ENCODE measurements around the gene CASK.

The CASK gene

GRCh38 chrX:41481264-41482109, 441.9 kb downstream of the CASK start:
- peak; percentile 29; the same call in 1 of the 2 replicates for TF ChIP-seq CTCF (IDR thresholded peaks at IDR 0.05; ENCODE audit: low read depth, low read length)
- no peak overlapping the region for H3K4me3 ChIP-seq (ENCODE audit: low read depth, low read length)

- TF ChIP-seq CTCF (IDR thresholded peaks at IDR 0.05; ENCODE audit: low read depth, low read length), result no peak
- H3K4me3 ChIP-seq (ENCODE audit: low read depth, low read length), result no peak overlapping the region
Observed at GRCh38 chrX:41480508-41481260, 442.7 kb downstream of the CASK start.

GRCh38 chrX:41478381-41478911, 444.9 kb downstream of the CASK start:
- TF ChIP-seq CTCF (IDR thresholded peaks at IDR 0.05; ENCODE audit: low read depth, low read length), result no peak
- no peak overlapping the region for H3K4me3 ChIP-seq (ENCODE audit: low read depth, low read length)

- no peak for TF ChIP-seq CTCF (IDR thresholded peaks at IDR 0.05; ENCODE audit: low read depth, low read length)
- H3K4me3 ChIP-seq (ENCODE audit: low read depth, low read length), result no peak overlapping the region
Observed at GRCh38 chrX:41475591-41476241, 447.6 kb downstream of the CASK start.

- no peak for TF ChIP-seq CTCF (IDR thresholded peaks at IDR 0.05; ENCODE audit: low read depth, low read length)
- H3K4me3 ChIP-seq (ENCODE audit: low read depth, low read length), result no peak overlapping the region
Observed at GRCh38 chrX:41475191-41475590, 448.2 kb downstream of the CASK start.

GRCh38 chrX:41474726-41475100, 448.6 kb downstream of the CASK start:
- TF ChIP-seq CTCF (IDR thresholded peaks at IDR 0.05; ENCODE audit: low read depth, low read length), result no peak
- no peak overlapping the region for H3K4me3 ChIP-seq (ENCODE audit: low read depth, low read length)

All from WI38 (cell line).